ENCODE data around the gene PDIK1L. TPM values are rescaled to one million over a fixed set of nuclear protein-coding genes. Genes with fewer than 3 reads are reported as not detected.

The PDIK1L gene
- total RNA-seq, 4 donors from 2014 or later = 3.2 to 7.6 (median 4.6) TPM

GRCh38 chr1:26171084-26172072, 59.8 kb downstream of the PDIK1L start, which contains the start of gene ZNF593OS:
ZNF593OS (minus strand) TSS chr1:26171832; CDS start chr1:26171661, 171 bp downstream.
- no peak for TF ChIP-seq CTCF (IDR thresholded peaks at IDR 0.05)
- ATAC-seq (ENCODE audit: low FRiP score) = no peak
- no peak for DNase-seq (ENCODE audit: low spot score)

Other genes starting within 250 kb of the PDIK1L start
- gene PAQR7, start 236.1 kb upstream of the PDIK1L start, total RNA-seq = 1 to 10 TPM; 4.3 to 7.2 (median 6.5) TPM
- 10 to 100 TPM; 19.5 to 41.0 (median 29.7) TPM for gene STMN1, start 205.4 kb upstream of the PDIK1L start, total RNA-seq
- gene PAFAH2, start 113.8 kb upstream of the PDIK1L start, total RNA-seq = 1 to 10 TPM; 5.3 to 9.8 (median 8.2) TPM
- under 1 TPM in 1 of 4 donors, not detected in 3; 0.65 TPM for gene EXTL1, start 90.0 kb upstream of the PDIK1L start, total RNA-seq
- 1 to 10 TPM in 1 of 4 donors, under 1 TPM in 1, not detected in 2; 0.36 to 1.7 TPM for gene SLC30A2, start 65.7 kb upstream of the PDIK1L start, total RNA-seq
- under 1 TPM in 2 of 4 donors, not detected in 2; 0.60 to 0.74 TPM for gene TRIM63, start 44.2 kb upstream of the PDIK1L start, total RNA-seq
- gene FAM110D, start 47.3 kb downstream of the PDIK1L start, total RNA-seq = 10 to 100 TPM in 2 of 4 donors, 1 to 10 TPM in 2; 4.6 to 20.5 (median 13.2) TPM
- gene C1orf232, start 57.1 kb downstream of the PDIK1L start, total RNA-seq = not detected
- 10 to 100 TPM; 18.4 to 64.1 (median 42.5) TPM for gene ZNF593, start 58.1 kb downstream of the PDIK1L start, total RNA-seq
- not detected for gene ZNF593OS, start 60.0 kb downstream of the PDIK1L start, total RNA-seq
- 1 to 10 TPM in 2 of 4 donors, under 1 TPM in 2; 0.75 to 6.0 (median 1.3) TPM for gene CNKSR1, start 65.7 kb downstream of the PDIK1L start, total RNA-seq
- gene CATSPER4, start 78.8 kb downstream of the PDIK1L start, total RNA-seq = not detected
- 1 to 10 TPM; 4.3 to 6.1 (median 5.3) TPM for gene CEP85, start 122.4 kb downstream of the PDIK1L start, total RNA-seq
- 100 to 1,000 TPM in 1 of 4 donors, 10 to 100 TPM in 3; 42.4 to 124 (median 82.4) TPM for gene SH3BGRL3, start 168.3 kb downstream of the PDIK1L start, total RNA-seq
- 10 to 100 TPM; 12.2 to 23.8 (median 17.7) TPM for gene UBXN11, start 194.8 kb downstream of the PDIK1L start, total RNA-seq
- gene CD52, start 206.1 kb downstream of the PDIK1L start, total RNA-seq = 100 to 1,000 TPM in 1 of 4 donors, 10 to 100 TPM in 1, 1 to 10 TPM in 1, not detected in 1; 4.3 to 227 (median 13.2) TPM
- gene CRYBG2, start 242.3 kb downstream of the PDIK1L start, total RNA-seq = not detected